Body of pancreas (tissue), 4 donors: Measurements from ENCODE around the gene SORCS2.

ENCODE experiments used
- CTCF ChIP-seq, 7 experiments: fragments of 450-650 bp in 4 of 7; fragments of 200-600 bp in 3 of 7; sonication (generic) in 3 of 7; IDR thresholded peaks; one replicate each; pipeline ENCODE4 v1.5.1; 2016 to 2019; ENCODE audit warnings: antibody characterized with exemption in 7 of 7
- POLR2A ChIP-seq, 3 donors: fragments of 450-650 bp; IDR thresholded peaks; one replicate each; pipeline ENCODE4 v1.6.1; 2016; ENCODE audit warnings: antibody characterized with exemption in 3 of 3, mild to moderate bottlenecking in 2 of 3

GRCh38 chr4:7295197-7295910 is 103.0 kb downstream of the SORCS2 start:
- TF ChIP-seq CTCF (IDR thresholded peaks at IDR 0.05) (no peak), POLR2A (IDR thresholded peaks at IDR 0.05) (no peak)
